WTC11 (cell line): ENCODE results near the gene CMTM4.

Source experiments
- E2F4 ChIP-seq: sonication (generic); formaldehyde crosslinking; IDR thresholded peaks from 2 replicates; pipeline ENCODE4 v1.8.1; 2022; ENCODE audit warnings: low read depth, mild to moderate bottlenecking, moderate library complexity, missing genetic modification reagents, borderline replicate concordance
- NR1H2 ChIP-seq: sonication (generic); formaldehyde crosslinking; IDR thresholded peaks from 2 replicates; pipeline ENCODE4 v1.9.0; 2021; ENCODE audit warnings: mild to moderate bottlenecking, moderate library complexity, missing genetic modification reagents
- TF ChIP-seq, protein P1 (sequence below): fragments of 200-600 bp; IDR thresholded peaks from 2 replicates; pipeline ENCODE4 v1.8.0; 2022; ENCODE audit warnings: antibody characterized with exemption

GRCh38 chr16:66698046-66698445 lies 1.5 kb upstream of the CMTM4 start:
- TF ChIP-seq E2F4 (CRISPR knock-in tag) = no peak
- no peak for TF ChIP-seq NR1H2
- TF ChIP-seq, protein P1, sequence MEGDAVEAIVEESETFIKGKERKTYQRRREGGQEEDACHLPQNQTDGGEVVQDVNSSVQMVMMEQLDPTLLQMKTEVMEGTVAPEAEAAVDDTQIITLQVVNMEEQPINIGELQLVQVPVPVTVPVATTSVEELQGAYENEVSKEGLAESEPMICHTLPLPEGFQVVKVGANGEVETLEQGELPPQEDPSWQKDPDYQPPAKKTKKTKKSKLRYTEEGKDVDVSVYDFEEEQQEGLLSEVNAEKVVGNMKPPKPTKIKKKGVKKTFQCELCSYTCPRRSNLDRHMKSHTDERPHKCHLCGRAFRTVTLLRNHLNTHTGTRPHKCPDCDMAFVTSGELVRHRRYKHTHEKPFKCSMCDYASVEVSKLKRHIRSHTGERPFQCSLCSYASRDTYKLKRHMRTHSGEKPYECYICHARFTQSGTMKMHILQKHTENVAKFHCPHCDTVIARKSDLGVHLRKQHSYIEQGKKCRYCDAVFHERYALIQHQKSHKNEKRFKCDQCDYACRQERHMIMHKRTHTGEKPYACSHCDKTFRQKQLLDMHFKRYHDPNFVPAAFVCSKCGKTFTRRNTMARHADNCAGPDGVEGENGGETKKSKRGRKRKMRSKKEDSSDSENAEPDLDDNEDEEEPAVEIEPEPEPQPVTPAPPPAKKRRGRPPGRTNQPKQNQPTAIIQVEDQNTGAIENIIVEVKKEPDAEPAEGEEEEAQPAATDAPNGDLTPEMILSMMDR = no peak
